ENCODE data around the gene TOP2B.

TOP2B gene

DNA sequence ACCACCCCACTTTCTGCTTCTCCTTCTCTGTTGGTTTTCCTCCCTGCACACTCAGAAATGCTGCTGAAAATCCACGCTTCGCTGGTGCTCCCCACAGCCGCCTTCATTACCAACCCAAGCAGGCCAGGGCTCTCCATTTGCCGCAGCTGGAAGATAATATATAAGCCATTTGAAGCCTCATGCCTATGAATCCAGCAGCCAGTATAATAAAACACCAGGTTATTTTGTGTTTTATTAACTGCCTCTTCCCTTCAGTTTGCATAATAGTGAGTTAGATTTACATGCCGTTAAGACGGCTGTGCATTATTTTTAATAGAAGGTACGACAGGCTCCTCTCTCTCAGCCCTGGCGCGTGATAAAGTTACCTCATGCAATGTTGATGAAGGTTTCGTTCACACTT is 86.6 kb downstream of the TOP2B start:
- H3K4me1 ChIP-seq (ENCODE audit: control insufficient read depth, insufficient read depth, low read depth, low read length): peaks cover 17% of the 10 kb centered on the region
- H2BK120ac ChIP-seq (ENCODE audit: low read depth, low read length): no peak overlapping the region
- no peak overlapping the region for H2BK12ac ChIP-seq (ENCODE audit: low read length in 2 of 2)
- no peak overlapping the region for H3K23ac ChIP-seq (ENCODE audit: low read length in 2 of 2)
- H2BK15ac ChIP-seq (ENCODE audit: low read depth, poor library complexity, severe bottlenecking): peak overlapping the region; percentile 6
- no peak overlapping the region for H3K14ac ChIP-seq (ENCODE audit: low read length in 2 of 2)
- peaks cover 0 to 28% of the 10 kb centered on the region in 2 experiments for H3K27me3 ChIP-seq (ENCODE audit: control insufficient read depth in 1 of 2, insufficient read depth in 1 of 2, low read length in 2 of 2)
- WGBS: 98% methylated on average over 10 of the region's 10 CpGs
- H3K18ac ChIP-seq (ENCODE audit: low read depth in 1 of 2, low read length in 2 of 2): peak overlapping the region in 1 of 2 experiments; percentile 67
- no peak overlapping the region for H3K27ac ChIP-seq (ENCODE audit: low read length, poor library complexity, severe bottlenecking)
- no peak overlapping the region for H2AK5ac ChIP-seq (ENCODE audit: low read length, severe bottlenecking)
- no peaks in the 10 kb centered on the region for H3K36me3 ChIP-seq (ENCODE audit: control insufficient read depth in 1 of 2, insufficient read depth in 2 of 2, low read depth in 1 of 2, low read length in 2 of 2)
- H2AFZ ChIP-seq (ENCODE audit: low read depth, low read length): no peak overlapping the region
- no peak for DNase-seq
- H3K9ac ChIP-seq (ENCODE audit: low read length): no peak overlapping the region
- H2BK5ac ChIP-seq (ENCODE audit: low read depth, low read length, poor library complexity, severe bottlenecking): no peak overlapping the region
- H3K4me3 ChIP-seq (ENCODE audit: insufficient read depth in 1 of 2, low read depth in 1 of 2, low read length in 2 of 2): no peak overlapping the region
- no peak overlapping the region for H4K91ac ChIP-seq (ENCODE audit: low read length)
- H3K79me1 ChIP-seq (replicated peaks; ENCODE audit: low read length, poor library complexity, severe bottlenecking): no peaks in the 10 kb centered on the region
- no peak overlapping the region for H3K4ac ChIP-seq (ENCODE audit: low read depth in 1 of 2, low read length in 2 of 2)
- no peak overlapping the region for H3K4me2 ChIP-seq (ENCODE audit: low read length, poor library complexity, severe bottlenecking)
- no peak overlapping the region for H4K8ac ChIP-seq (ENCODE audit: low read length)
- no peaks in the 10 kb centered on the region for H3K9me3 ChIP-seq (ENCODE audit: control insufficient read depth, low read length)

- Histone ChIP-seq H2AK5ac (ENCODE audit: low read length, severe bottlenecking) (no peak overlapping the region), H3K4ac (ENCODE audit: low read depth in 1 of 2, low read length in 2 of 2) (peak overlapping the region in 1 of 2 experiments; percentile 24), H3K27me3 (ENCODE audit: control insufficient read depth in 1 of 2, insufficient read depth in 1 of 2, low read length in 2 of 2) (peaks cover 0 to 28% of the 10 kb centered on the region in 2 experiments), H4K8ac (ENCODE audit: low read length) (peak overlapping the region; percentile 43), H3K4me2 (ENCODE audit: low read length, poor library complexity, severe bottlenecking) (no peak overlapping the region), H3K23ac (ENCODE audit: low read length in 2 of 2) (no peak overlapping the region), H2BK5ac (ENCODE audit: low read depth, low read length, poor library complexity, severe bottlenecking) (no peak overlapping the region), H3K18ac (ENCODE audit: low read depth in 1 of 2, low read length in 2 of 2) (peak overlapping the region in 1 of 2 experiments; percentile 49), H4K91ac (ENCODE audit: low read length) (peak overlapping the region; percentile 31), H3K27ac (ENCODE audit: low read length, poor library complexity, severe bottlenecking) (no peak overlapping the region), H3K79me1 (replicated peaks; ENCODE audit: low read length, poor library complexity, severe bottlenecking) (no peaks in the 10 kb centered on the region), H2BK120ac (ENCODE audit: low read depth, low read length) (no peak overlapping the region), H3K4me3 (ENCODE audit: insufficient read depth in 1 of 2, low read depth in 1 of 2, low read length in 2 of 2) (no peak overlapping the region), H3K9ac (ENCODE audit: low read length) (no peak overlapping the region), H3K14ac (ENCODE audit: low read length in 2 of 2) (peak overlapping the region in 1 of 2 experiments; percentile 45), H3K9me3 (ENCODE audit: control insufficient read depth, low read length) (no peaks in the 10 kb centered on the region), H3K4me1 (ENCODE audit: control insufficient read depth, insufficient read depth, low read depth, low read length) (peaks cover 17% of the 10 kb centered on the region), H2BK15ac (ENCODE audit: low read depth, poor library complexity, severe bottlenecking) (no peak overlapping the region), H2AFZ (ENCODE audit: low read depth, low read length) (no peak overlapping the region), H2BK12ac (ENCODE audit: low read length in 2 of 2) (peak overlapping the region; percentile 59 to 79), H3K36me3 (ENCODE audit: control insufficient read depth in 1 of 2, insufficient read depth in 2 of 2, low read depth in 1 of 2, low read length in 2 of 2) (no peaks in the 10 kb centered on the region)
- no peak for DNase-seq
- WGBS: 80% methylated on average over 15 of the region's 15 CpGs
Observed at GRCh38 chr3:25576831-25577454, 87.8 kb downstream of the TOP2B start.

GRCh38 chr3:25576146-25576545 is 88.6 kb downstream of the TOP2B start:
- Histone ChIP-seq H3K79me1 (replicated peaks; ENCODE audit: low read length, poor library complexity, severe bottlenecking) (no peaks in the 10 kb centered on the region), H3K4me1 (ENCODE audit: control insufficient read depth, insufficient read depth, low read depth, low read length) (peaks cover 10% of the 10 kb centered on the region), H3K18ac (ENCODE audit: low read depth in 1 of 2, low read length in 2 of 2) (no peak overlapping the region), H3K9ac (ENCODE audit: low read length) (no peak overlapping the region), H3K23ac (ENCODE audit: low read length in 2 of 2) (no peak overlapping the region), H2AFZ (ENCODE audit: low read depth, low read length) (no peak overlapping the region), H2BK5ac (ENCODE audit: low read depth, low read length, poor library complexity, severe bottlenecking) (no peak overlapping the region), H3K36me3 (ENCODE audit: control insufficient read depth in 1 of 2, insufficient read depth in 2 of 2, low read depth in 1 of 2, low read length in 2 of 2) (no peaks in the 10 kb centered on the region), H2BK15ac (ENCODE audit: low read depth, poor library complexity, severe bottlenecking) (no peak overlapping the region), H2AK5ac (ENCODE audit: low read length, severe bottlenecking) (no peak overlapping the region), H3K27ac (ENCODE audit: low read length, poor library complexity, severe bottlenecking) (no peak overlapping the region), H2BK120ac (ENCODE audit: low read depth, low read length) (no peak overlapping the region), H4K91ac (ENCODE audit: low read length) (no peak overlapping the region), H3K4me3 (ENCODE audit: insufficient read depth in 1 of 2, low read depth in 1 of 2, low read length in 2 of 2) (no peak overlapping the region), H3K4ac (ENCODE audit: low read depth in 1 of 2, low read length in 2 of 2) (peak overlapping the region in 1 of 2 experiments; percentile 24), H3K14ac (ENCODE audit: low read length in 2 of 2) (no peak overlapping the region), H3K4me2 (ENCODE audit: low read length, poor library complexity, severe bottlenecking) (no peak overlapping the region), H3K9me3 (ENCODE audit: control insufficient read depth, low read length) (no peaks in the 10 kb centered on the region), H4K8ac (ENCODE audit: low read length) (no peak overlapping the region), H3K27me3 (ENCODE audit: control insufficient read depth in 1 of 2, insufficient read depth in 1 of 2, low read length in 2 of 2) (peaks cover 0 to 28% of the 10 kb centered on the region in 2 experiments), H2BK12ac (ENCODE audit: low read length in 2 of 2) (peak overlapping the region; percentile 13 to 59)
- WGBS: 88% methylated on average over 4 of the region's 4 CpGs
- DNase-seq: no peak

GRCh38 chr3:25575001-25575400 is 89.7 kb downstream of the TOP2B start:
- Histone ChIP-seq H2BK5ac (ENCODE audit: low read depth, low read length, poor library complexity, severe bottlenecking) (no peak overlapping the region), H3K4me1 (ENCODE audit: control insufficient read depth, insufficient read depth, low read depth, low read length) (peaks cover 10% of the 10 kb centered on the region)
- WGBS: 94% methylated on average over 12 of the region's 12 CpGs

More at GRCh38 chr3:25575001-25575400, 89.7 kb downstream of the TOP2B start:
- no peaks in the 10 kb centered on the region for H3K36me3 ChIP-seq (ENCODE audit: control insufficient read depth in 1 of 2, insufficient read depth in 2 of 2, low read depth in 1 of 2, low read length in 2 of 2)
- H3K9ac ChIP-seq (ENCODE audit: low read length): no peak overlapping the region
- H2BK120ac ChIP-seq (ENCODE audit: low read depth, low read length): no peak overlapping the region
- H3K18ac ChIP-seq (ENCODE audit: low read depth in 1 of 2, low read length in 2 of 2): peak overlapping the region; percentile 5 to 17
- no peak overlapping the region for H4K8ac ChIP-seq (ENCODE audit: low read length)
- no peak overlapping the region for H3K14ac ChIP-seq (ENCODE audit: low read length in 2 of 2)
- H3K27ac ChIP-seq (ENCODE audit: low read length, poor library complexity, severe bottlenecking): no peak overlapping the region
- peaks cover 0 to 24% of the 10 kb centered on the region in 2 experiments for H3K27me3 ChIP-seq (ENCODE audit: control insufficient read depth in 1 of 2, insufficient read depth in 1 of 2, low read length in 2 of 2)
- H3K23ac ChIP-seq (ENCODE audit: low read length in 2 of 2): no peak overlapping the region
- no peaks in the 10 kb centered on the region for H3K79me1 ChIP-seq (replicated peaks; ENCODE audit: low read length, poor library complexity, severe bottlenecking)
- no peaks in the 10 kb centered on the region for H3K9me3 ChIP-seq (ENCODE audit: control insufficient read depth, low read length)
- H2BK15ac ChIP-seq (ENCODE audit: low read depth, poor library complexity, severe bottlenecking): peak overlapping the region; percentile 20
- no peak overlapping the region for H2AK5ac ChIP-seq (ENCODE audit: low read length, severe bottlenecking)
- no peak overlapping the region for H3K4me3 ChIP-seq (ENCODE audit: insufficient read depth in 1 of 2, low read depth in 1 of 2, low read length in 2 of 2)
- H4K91ac ChIP-seq (ENCODE audit: low read length): peak overlapping the region; percentile 16
- DNase-seq: no peak
- H3K4me2 ChIP-seq (ENCODE audit: low read length, poor library complexity, severe bottlenecking): no peak overlapping the region
- no peak overlapping the region for H3K4ac ChIP-seq (ENCODE audit: low read depth in 1 of 2, low read length in 2 of 2)
- peak overlapping the region in 1 of 2 experiments; percentile 51 for H2BK12ac ChIP-seq (ENCODE audit: low read length in 2 of 2)
- H2AFZ ChIP-seq (ENCODE audit: low read depth, low read length): no peak overlapping the region
